Measurements from ENCODE around the gene TMEM222.

GRCh38 chr1:27332536-27333281 lies 10.7 kb downstream of the TMEM222 start:
- peak; percentile 83 to 94 (median 89) for TF ChIP-seq CTCF (optimal IDR thresholded peaks at IDR 0.05 in 1 of 3, IDR thresholded peaks at IDR 0.05 in 1 of 3, conservative IDR thresholded peaks at IDR 0.05 in 1 of 3; ENCODE audit: extremely low read depth in 1 of 3, insufficient read depth in 2 of 3, low read length in 3 of 3)
- TF ChIP-seq EZH2 (IDR thresholded peaks at IDR 0.05; ENCODE audit: low read length): no peak

Measured in keratinocyte (primary cell).